K562 (cell line): ENCODE measurements around the gene GLRA3. TPM values are rescaled to one million over a fixed set of nuclear protein-coding genes. Genes with fewer than 3 reads are reported as not detected.

Experiments used
- ATAC-seq: fragments of 200-7000 bp; cut with Tn5 transposase; 3 replicates; pipeline ENCODE4 v1.9.1; 2020; ENCODE audit warnings: moderate library complexity
- BruUV-seq: library from RNA; stranded (reverse); fragments of 400-500 nt; replicated peaks from 2 replicates; lab custom pipeline; 2021; lab: Mats Ljungman, UMichigan
- CTCF ChIA-PET: fragments of 300-600 bp; formaldehyde crosslinking; extraction: SDS; loops from one replicate; lab custom pipeline; 2021; ENCODE audit warnings: low intra/inter-chr PET ratio; lab: Yijun Ruan, JAX
- POLR2A ChIA-PET: fragments of 300-600, 350-650 bp; sonication (Branson Sonifier 250); formaldehyde crosslinking; extraction: SDS; loops from one replicate; lab custom pipeline; 2021; ENCODE audit warnings: antibody characterized with exemption, inconsistent platforms; lab: Yijun Ruan, JAX
- DNase-seq, 4 experiments: peaks; one replicate each; pipeline versions ENCODE4 v3.0.0 to v3.0.0-alpha.2; 2011 to 2018; ENCODE audit warnings: low spot score in 3 of 4, mixed read lengths in 3 of 4; ENCODE audit errors: extremely low read depth in 1 of 4
- FAIRE-seq: peaks from 2 replicates; lab custom pipeline; 2011; peaks lifted over from hg19 to GRCh38; lab: Jason Lieb, UNC
- H2AFZ ChIP-seq: 2 replicates; pipeline ENCODE4 v1.6.0; 2011; ENCODE audit warnings: low read depth, low read length, control low read depth, inconsistent platforms
- H3K27ac ChIP-seq: fragments of 200-600 bp; 3 replicates; pipeline ENCODE4 v1.8.0; 2011; ENCODE audit warnings: low read depth, mild to moderate bottlenecking, control low read depth, inconsistent platforms, low read length, moderate library complexity, mixed read lengths; ENCODE audit errors: extremely low read depth
- H3K27me3 ChIP-seq, 2 experiments: fragments of 300-600 bp in 1 of 2; 2 replicates in 1 of 2; 3 replicates in 1 of 2; pipeline versions ENCODE4 v1.6.0 to v1.8.0; 2011; ENCODE audit warnings: inconsistent platforms in 2 of 2, low read length in 2 of 2, mild to moderate bottlenecking in 1 of 2, mixed read lengths in 1 of 2, moderate library complexity in 1 of 2; ENCODE audit not compliant: control insufficient read depth in 2 of 2, insufficient read depth in 2 of 2
- H3K36me3 ChIP-seq: fragments of 300-600 bp; 3 replicates; pipeline ENCODE4 v1.8.0; 2011; ENCODE audit warnings: mild to moderate bottlenecking, low read length, inconsistent platforms; ENCODE audit not compliant: control insufficient read depth, insufficient read depth
- H3K4me1 ChIP-seq, 2 experiments: fragments of 200-600 bp in 1 of 2; replicated peaks in 1 of 2; 2 replicates in 1 of 2; 3 replicates in 1 of 2; pipeline versions ENCODE4 v1.5.1 to v1.8.0; 2011; ENCODE audit warnings: inconsistent platforms in 2 of 2, low read length in 2 of 2, mild to moderate bottlenecking in 1 of 2, mixed read lengths in 1 of 2, moderate library complexity in 1 of 2; ENCODE audit not compliant: control insufficient read depth in 2 of 2, insufficient read depth in 2 of 2
- H3K4me2 ChIP-seq: 2 replicates; pipeline ENCODE4 v1.6.1; 2011; ENCODE audit warnings: low read length, control low read depth, inconsistent platforms, mixed read lengths; ENCODE audit not compliant: insufficient read depth
- H3K4me3 ChIP-seq: fragments of 200-600 bp; sonication (generic), shearing (Covaris generic); 2 replicates; pipeline ENCODE4 v1.5.1; 2016; ENCODE audit warnings: control low read depth, inconsistent platforms
- H3K79me2 ChIP-seq: fragments of 200-600 bp; 3 replicates; pipeline ENCODE4 v1.8.0; 2011; ENCODE audit warnings: low read length, inconsistent platforms; ENCODE audit not compliant: control insufficient read depth, insufficient read depth
- H3K9ac ChIP-seq, 2 experiments: 2 replicates each; pipeline versions ENCODE4 v1.6.0 to v1.6.1; 2011; ENCODE audit warnings: low read depth in 2 of 2, low read length in 2 of 2, control low read depth in 1 of 2, inconsistent platforms in 1 of 2, mild to moderate bottlenecking in 1 of 2, mixed read lengths in 1 of 2; ENCODE audit not compliant: insufficient read depth in 1 of 2
- H3K9me1 ChIP-seq: one replicate; pipeline ENCODE4 v1.6.0; 2011; ENCODE audit warnings: inconsistent platforms, mild to moderate bottlenecking, low read length, moderate library complexity; ENCODE audit not compliant: control insufficient read depth, insufficient read depth
- H3K9me3 ChIP-seq: replicated peaks from 2 replicates; pipeline ENCODE4 v1.5.1; 2011; ENCODE audit warnings: low read depth, low read length, inconsistent platforms; ENCODE audit not compliant: control insufficient read depth, insufficient read depth
- H4K20me1 ChIP-seq: replicated peaks from 2 replicates; pipeline ENCODE4 v1.6.1; 2011; ENCODE audit warnings: low read length, inconsistent platforms, mixed read lengths; ENCODE audit not compliant: control insufficient read depth, insufficient read depth
- ADNP ChIP-seq: fragments of 200-800 bp; sonication (Bioruptor generic); IDR thresholded peaks from 2 replicates; pipeline ENCODE4 v1.6.1; 2016; ENCODE audit warnings: missing genetic modification characterization, missing compliant biosample characterization
- BCOR ChIP-seq: fragments of 450-650 bp; IDR thresholded peaks from 2 replicates; pipeline ENCODE4 v1.6.1; 2016
- CBX3 ChIP-seq, 2 experiments: IDR thresholded peaks; 1 replicate in 1 of 2; 2 replicates in 1 of 2; pipeline ENCODE4 v1.6.1; 2012; ENCODE audit warnings: inconsistent platforms in 2 of 2, low read length in 2 of 2, borderline replicate concordance in 1 of 2, control low read depth in 1 of 2
- CHAMP1 ChIP-seq: fragments of 450-650 bp; IDR thresholded peaks from 2 replicates; pipeline ENCODE4 v1.6.1; 2016; ENCODE audit warnings: mild to moderate bottlenecking
- ETV1 ChIP-seq: fragments of 450-650 bp; conservative IDR thresholded peaks from 2 replicates; pipeline ENCODE4 v1.6.1; 2016; ENCODE audit warnings: missing genetic modification characterization, control low read depth, low read depth, missing compliant biosample characterization
- KDM1A ChIP-seq, 2 experiments: fragments of 450-650 bp; IDR thresholded peaks; 2 replicates each; pipeline ENCODE4 v1.6.1; 2016; ENCODE audit warnings: mild to moderate bottlenecking in 2 of 2
- MCM2 ChIP-seq: fragments of 450-650 bp; IDR thresholded peaks from 2 replicates; pipeline ENCODE4 v1.6.1; 2017; ENCODE audit warnings: low read depth, mild to moderate bottlenecking
- MTA3 ChIP-seq: fragments of 450-650 bp; formaldehyde crosslinking; IDR thresholded peaks from 2 replicates; pipeline ENCODE4 v1.6.1; 2017; ENCODE audit warnings: mild to moderate bottlenecking, borderline replicate concordance
- RBM25 ChIP-seq: fragments of 200-400 bp; formaldehyde crosslinking; IDR thresholded peaks from 2 replicates; pipeline ENCODE4 v1.6.1; 2018; ENCODE audit warnings: low read length, low read depth, moderate library complexity; ENCODE audit not compliant: severe bottlenecking
- SMARCA5 ChIP-seq: fragments of 450-650 bp; IDR thresholded peaks from 2 replicates; pipeline ENCODE4 v1.6.1; 2016
- TAL1 ChIP-seq: fragments of 450-650 bp; IDR thresholded peaks from 2 replicates; pipeline ENCODE4 v1.6.1; 2016; ENCODE audit warnings: mild to moderate bottlenecking
- TRIM24 ChIP-seq, 2 experiments: fragments of 450-650 bp; IDR thresholded peaks; 2 replicates each; pipeline ENCODE4 v1.6.1; 2016
- TRIM28 ChIP-seq: fragments of 450-650 bp; IDR thresholded peaks from 2 replicates; pipeline ENCODE4 v1.6.1; 2017
- ZNF146 ChIP-seq: IDR thresholded peaks from one replicate; pipeline ENCODE4 v1.6.1; 2018; ENCODE audit warnings: missing compliant biosample characterization; ENCODE audit not compliant: unreplicated experiment
- ZNF184 ChIP-seq: sonication (generic); formaldehyde crosslinking; IDR thresholded peaks from 2 replicates; pipeline ENCODE4 v1.5.0; 2020; ENCODE audit warnings: missing genetic modification reagents
- WGBS: fragments of 100-300 bp; shearing (Covaris generic); methylation state at CpG from one replicate; pipeline ENCODE4 v1.1.6; 2016; ENCODE audit warnings: low coverage, mixed read lengths; ENCODE audit not compliant: insufficient coverage; ENCODE audit errors: missing lambda C conversion rate; 5-methylcytosine and 5-hydroxymethylcytosine counted together
- in situ Hi-C: fragments of 300-500 bp; cut with MboI; formaldehyde crosslinking; loops from 4 replicates; pipeline ENCODE4 v1.15.0; 2018; ENCODE audit warnings: inconsistent platforms, mixed read lengths
- intact Hi-C: fragments of 100-400 bp; cut with micrococcal nuclease; formaldehyde crosslinking; loops from 2 replicates; pipeline ENCODE4 v1.14.2; 2022
- polyA plus RNA-seq, 8 experiments: library from polyadenylated mRNA; depleted of rRNA in 4 of 8; stranded (reverse) in 5 of 8; unstranded in 3 of 8; fragments of >200 nt; fragmentation: Nextera tagmentation in 2 of 8; fragmentation: Illumina TruSeq in 1 of 8; extraction: Ambion mirVana in 2 of 8; extraction: Trizol in 1 of 8; gene quantifications; 2 replicates each; pipeline versions ENCODE4 v1.2.1 to v1.2.3, GENCODE V29; 2011 to 2014; ENCODE audit warnings: inconsistent platforms in 1 of 8, missing spikeins in 1 of 8
- total RNA-seq, 7 experiments: library from RNA; depleted of rRNA in 6 of 7; stranded (reverse); fragments of >200 nt in 6 of 7; fragmentation: Illumina TruSeq in 2 of 7; extraction: Trizol in 2 of 7; gene quantifications; 2 replicates each; pipeline versions ENCODE4 v1.2.1 to v1.2.3, GENCODE V29; 2011 to 2021; ENCODE audit warnings: low replicate concordance in 1 of 7

GLRA3 gene
- total and polyA plus RNA-seq, 9 of the 15 experiments (the other 6 are each of a cell fraction or from before 2014, with no cell fraction given) = 0.06 to 0.14 (median 0.08) TPM; not detected in 2

- Histone ChIP-seq H4K20me1 (no peaks in the 10 kb centered on the region), H3K27ac (no peak overlapping the region), H3K79me2 (no peaks in the 10 kb centered on the region), H2AFZ (no peak overlapping the region), H3K9me1 (no peaks in the 10 kb centered on the region), H3K9ac (no peak overlapping the region), H3K9me3 (peaks cover 11% of the 10 kb centered on the region), H3K4me2 (no peak overlapping the region), H3K4me3 (no peak overlapping the region), H3K4me1 (peaks cover 0 to 4% of the 10 kb centered on the region in 2 experiments; a peak in 2 of 5 replicates), H3K36me3 (no peaks in the 10 kb centered on the region), H3K27me3 (no peaks in the 10 kb centered on the region)
- WGBS = 38% methylated on average over 1 of the region's 1 CpG
- ATAC-seq = no peak
- no peak for FAIRE-seq
- DNase-seq = no peak
- in situ Hi-C loops = no loop called here
- intact Hi-C loops = no loop called here
- no TSS peak for BruUV-seq
- ChIA-PET POLR2A (no interaction called here), CTCF (no interaction called here)
- TF ChIP-seq BCOR (peak; percentile 87), TAL1 (no peak), TRIM24 (IDR thresholded peaks at IDR 0.05) (0 out of 4 replicates have a peak, but pooled peaks of 1 of the 2 experiments have one; percentile 13), SMARCA5 (peak; percentile 72; the same call in 1 of the 2 replicates), MCM2 (no peak), ZNF184 (CRISPR knock-in tag) (no peak), ZNF146 (peak; percentile 97), TRIM28 (peak; percentile 57; the same call in 1 of the 2 replicates), CBX3 (IDR thresholded peaks at IDR 0.05; ENCODE audit: borderline replicate concordance in 1 of 2, low read length in 2 of 2) (peak in 1 of 2 experiments; percentile 95; a peak in 2 of 3 replicates), ADNP (peak; percentile 59), RBM25 (peak; percentile 93), MTA3 (no peak), KDM1A (IDR thresholded peaks at IDR 0.05) (peak; percentile 66 to 78; a peak in 3 of 4 replicates), ETV1 (tag) (no peak), CHAMP1 (peak; percentile 78)
These were observed 138.4 kb downstream of the GLRA3 start for GRCh38 chr4:174690665-174691064.
